ENCODE measurements around the gene GATB.
A peak's percentile ranks its signal among the peaks of the same experiment; 100 is the strongest.
"Not testable (repeated sequence)": the region's sequence is repeated elsewhere in the genome, so short reads cannot be mapped to it uniquely, and the experiment has no call there.

GATB gene

GRCh38 chr4:151743128-151743854 lies 17.5 kb downstream of the GATB start:
- H3K27ac ChIP-seq (ENCODE audit: low read depth, low read length) = no peak overlapping the region
- no peaks in the 10 kb centered on the region for H3K27me3 ChIP-seq (ENCODE audit: control insufficient read depth in 5 of 5, insufficient read depth in 4 of 5, low read length in 5 of 5)
- H3K4me1 ChIP-seq (ENCODE audit: control insufficient read depth in 5 of 5, insufficient read depth in 5 of 5, low read length in 5 of 5) = peaks cover 0 to 22% (median 8%) of the 10 kb centered on the region in 5 donors
- H3K9ac ChIP-seq (ENCODE audit: low read length in 5 of 5) = no peak overlapping the region
- H3K9me3 ChIP-seq (ENCODE audit: control insufficient read depth in 5 of 5, low read length in 5 of 5) = no peaks in the 10 kb centered on the region
- H3K4me3 ChIP-seq (ENCODE audit: low read depth in 1 of 5, low read length in 5 of 5) = no peak overlapping the region
- peaks cover 0 to 9% (median 7%) of the 10 kb centered on the region in 5 donors for H3K36me3 ChIP-seq (ENCODE audit: control insufficient read depth in 5 of 5, insufficient read depth in 5 of 5, low read length in 5 of 5)

- peaks cover 5 to 10% (median 8%) of the 10 kb centered on the region in 5 donors for H3K36me3 ChIP-seq (ENCODE audit: control insufficient read depth in 5 of 5, insufficient read depth in 5 of 5, low read length in 5 of 5)
- peaks cover 0 to 16% (median 14%) of the 10 kb centered on the region in 5 donors for H3K9me3 ChIP-seq (ENCODE audit: control insufficient read depth in 5 of 5, low read length in 5 of 5)
- no peak overlapping the region for H3K4me3 ChIP-seq (ENCODE audit: low read depth in 1 of 5, low read length in 5 of 5)
- no peak overlapping the region for H3K27ac ChIP-seq (ENCODE audit: low read depth, low read length)
- H3K4me1 ChIP-seq (ENCODE audit: control insufficient read depth in 5 of 5, insufficient read depth in 5 of 5, low read length in 5 of 5) = no peaks in the 10 kb centered on the region
- no peaks in the 10 kb centered on the region for H3K27me3 ChIP-seq (ENCODE audit: control insufficient read depth in 5 of 5, insufficient read depth in 4 of 5, low read length in 5 of 5)
- H3K9ac ChIP-seq (ENCODE audit: low read length in 5 of 5) = no peak overlapping the region
Measured at GRCh38 chr4:151738720-151739517, 21.9 kb downstream of the GATB start.

- peaks cover 0 to 16% (median 14%) of the 10 kb centered on the region in 5 donors for H3K9me3 ChIP-seq (ENCODE audit: control insufficient read depth in 5 of 5, low read length in 5 of 5)
- not testable (repeated sequence) for H3K27me3 ChIP-seq (ENCODE audit: control insufficient read depth in 5 of 5, insufficient read depth in 4 of 5, low read length in 5 of 5); H3K9ac ChIP-seq (ENCODE audit: low read length in 5 of 5); H3K36me3 ChIP-seq (ENCODE audit: control insufficient read depth in 5 of 5, insufficient read depth in 5 of 5, low read length in 5 of 5); H3K4me1 ChIP-seq (ENCODE audit: control insufficient read depth in 5 of 5, insufficient read depth in 5 of 5, low read length in 5 of 5); H3K27ac ChIP-seq (ENCODE audit: low read depth, low read length)
- peak overlapping the region in 1 of 5 donors; percentile 22 for H3K4me3 ChIP-seq (ENCODE audit: low read depth in 1 of 5, low read length in 5 of 5)
Measured at GRCh38 chr4:151736852-151737251, 24.0 kb downstream of the GATB start.

GRCh38 chr4:151736361-151736760 lies 24.4 kb downstream of the GATB start:
- Histone ChIP-seq H3K9me3 (ENCODE audit: control insufficient read depth in 5 of 5, low read length in 5 of 5) (peaks cover 0 to 16% (median 14%) of the 10 kb centered on the region in 5 donors), H3K36me3 (ENCODE audit: control insufficient read depth in 5 of 5, insufficient read depth in 5 of 5, low read length in 5 of 5) (peaks cover 4 to 10% (median 5%) of the 10 kb centered on the region in 5 donors), H3K4me1 (ENCODE audit: control insufficient read depth in 5 of 5, insufficient read depth in 5 of 5, low read length in 5 of 5) (no peaks in the 10 kb centered on the region), H3K27ac (ENCODE audit: low read depth, low read length) (no peak overlapping the region), H3K4me3 (ENCODE audit: low read depth in 1 of 5, low read length in 5 of 5) (peak overlapping the region in 1 of 5 donors; percentile 22), H3K9ac (ENCODE audit: low read length in 5 of 5) (no peak overlapping the region), H3K27me3 (ENCODE audit: control insufficient read depth in 5 of 5, insufficient read depth in 4 of 5, low read length in 5 of 5) (no peaks in the 10 kb centered on the region)

- H3K36me3 ChIP-seq (ENCODE audit: control insufficient read depth in 5 of 5, insufficient read depth in 5 of 5, low read length in 5 of 5); H3K9me3 ChIP-seq (ENCODE audit: control insufficient read depth in 5 of 5, low read length in 5 of 5); H3K27me3 ChIP-seq (ENCODE audit: control insufficient read depth in 5 of 5, insufficient read depth in 4 of 5, low read length in 5 of 5); H3K27ac ChIP-seq (ENCODE audit: low read depth, low read length); H3K9ac ChIP-seq (ENCODE audit: low read length in 5 of 5); H3K4me1 ChIP-seq (ENCODE audit: control insufficient read depth in 5 of 5, insufficient read depth in 5 of 5, low read length in 5 of 5); H3K4me3 ChIP-seq (ENCODE audit: low read depth in 1 of 5, low read length in 5 of 5): not testable (repeated sequence)
Measured at GRCh38 chr4:151731670-151732069, 29.1 kb downstream of the GATB start.

- Histone ChIP-seq H3K27me3 (ENCODE audit: control insufficient read depth in 5 of 5, insufficient read depth in 4 of 5, low read length in 5 of 5) (no peaks in the 10 kb centered on the region), H3K36me3 (ENCODE audit: control insufficient read depth in 5 of 5, insufficient read depth in 5 of 5, low read length in 5 of 5) (no peaks in the 10 kb centered on the region), H3K4me3 (ENCODE audit: low read depth in 1 of 5, low read length in 5 of 5) (no peak overlapping the region), H3K4me1 (ENCODE audit: control insufficient read depth in 5 of 5, insufficient read depth in 5 of 5, low read length in 5 of 5) (no peaks in the 10 kb centered on the region), H3K9me3 (ENCODE audit: control insufficient read depth in 5 of 5, low read length in 5 of 5) (no peaks in the 10 kb centered on the region), H3K27ac (ENCODE audit: low read depth, low read length) (no peak overlapping the region), H3K9ac (ENCODE audit: low read length in 5 of 5) (no peak overlapping the region)
Measured at GRCh38 chr4:151729731-151730559, 30.9 kb downstream of the GATB start.

DNA sequence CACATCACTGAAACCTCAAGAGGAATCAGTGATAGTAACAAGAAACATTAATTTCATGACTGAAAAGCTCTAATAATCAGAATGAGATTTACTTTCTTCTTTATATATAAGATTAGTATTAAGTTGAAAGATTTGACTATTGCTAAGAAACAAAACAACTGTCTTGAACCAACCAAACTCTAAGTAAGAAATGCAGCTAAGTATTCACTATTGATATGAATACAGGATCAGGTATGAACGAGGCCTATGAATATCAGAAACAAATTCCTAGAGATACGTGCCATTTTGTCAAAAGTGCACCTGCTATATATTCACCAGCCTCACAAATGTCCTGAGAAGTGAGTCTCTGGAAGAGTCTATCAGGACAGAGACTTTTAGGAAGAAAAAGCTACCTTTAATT lies 32.1 kb downstream of the GATB start:
- no peak overlapping the region for H3K4me3 ChIP-seq (ENCODE audit: low read depth in 1 of 5, low read length in 5 of 5)
- no peaks in the 10 kb centered on the region for H3K27me3 ChIP-seq (ENCODE audit: control insufficient read depth in 5 of 5, insufficient read depth in 4 of 5, low read length in 5 of 5)
- no peaks in the 10 kb centered on the region for H3K4me1 ChIP-seq (ENCODE audit: control insufficient read depth in 5 of 5, insufficient read depth in 5 of 5, low read length in 5 of 5)
- no peak overlapping the region for H3K9ac ChIP-seq (ENCODE audit: low read length in 5 of 5)
- H3K9me3 ChIP-seq (ENCODE audit: control insufficient read depth in 5 of 5, low read length in 5 of 5) = no peaks in the 10 kb centered on the region
- no peak overlapping the region for H3K27ac ChIP-seq (ENCODE audit: low read depth, low read length)
- H3K36me3 ChIP-seq (ENCODE audit: control insufficient read depth in 5 of 5, insufficient read depth in 5 of 5, low read length in 5 of 5) = no peaks in the 10 kb centered on the region

DNA sequence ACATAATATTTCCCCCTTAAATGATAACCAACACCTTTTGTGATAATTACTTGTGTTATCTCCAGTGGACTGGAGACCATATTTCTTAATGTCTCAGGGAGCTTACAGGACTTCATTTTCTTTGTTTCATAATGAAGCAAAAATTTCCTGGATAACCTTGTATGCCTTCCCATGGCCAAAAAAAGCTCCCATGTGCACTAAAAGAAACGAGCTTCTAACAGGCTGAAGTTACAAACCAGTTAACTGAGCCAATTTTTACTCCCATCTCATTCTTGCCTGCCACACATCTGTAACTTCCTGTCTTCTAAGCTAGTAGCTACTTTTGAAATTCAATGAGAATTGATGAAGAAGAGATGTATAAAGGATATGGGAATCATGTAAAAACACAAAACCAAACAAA lies 32.8 kb downstream of the GATB start:
- Histone ChIP-seq H3K36me3 (ENCODE audit: control insufficient read depth in 5 of 5, insufficient read depth in 5 of 5, low read length in 5 of 5) (no peaks in the 10 kb centered on the region), H3K9me3 (ENCODE audit: control insufficient read depth in 5 of 5, low read length in 5 of 5) (no peaks in the 10 kb centered on the region), H3K9ac (ENCODE audit: low read length in 5 of 5) (no peak overlapping the region), H3K4me1 (ENCODE audit: control insufficient read depth in 5 of 5, insufficient read depth in 5 of 5, low read length in 5 of 5) (no peaks in the 10 kb centered on the region), H3K27ac (ENCODE audit: low read depth, low read length) (no peak overlapping the region), H3K4me3 (ENCODE audit: low read depth in 1 of 5, low read length in 5 of 5) (no peak overlapping the region), H3K27me3 (ENCODE audit: control insufficient read depth in 5 of 5, insufficient read depth in 4 of 5, low read length in 5 of 5) (no peaks in the 10 kb centered on the region)

DNA sequence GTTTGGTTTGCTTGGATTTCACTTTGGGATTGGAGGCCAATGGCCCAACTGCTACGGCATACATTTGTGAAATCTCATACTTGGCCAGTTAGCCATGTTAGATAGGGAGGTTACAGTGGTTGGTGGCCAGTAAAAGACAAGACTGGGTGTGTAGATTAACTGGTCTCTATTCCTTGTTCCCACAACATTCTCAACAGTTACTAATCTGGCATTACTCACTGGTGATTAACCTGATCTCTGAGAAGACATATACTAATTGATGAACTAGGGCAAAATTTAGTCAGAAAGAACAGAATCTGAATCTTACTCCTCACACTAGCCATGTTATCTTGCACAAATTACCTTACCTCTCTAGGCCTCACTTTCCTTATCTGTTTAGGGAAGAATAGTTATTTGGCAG lies 33.4 kb downstream of the GATB start:
- H3K36me3 ChIP-seq (ENCODE audit: control insufficient read depth in 5 of 5, insufficient read depth in 5 of 5, low read length in 5 of 5) = peaks cover 0 to 4% (median 0%) of the 10 kb centered on the region in 5 donors
- no peak overlapping the region for H3K27ac ChIP-seq (ENCODE audit: low read depth, low read length)
- no peak overlapping the region for H3K4me3 ChIP-seq (ENCODE audit: low read depth in 1 of 5, low read length in 5 of 5)
- no peaks in the 10 kb centered on the region for H3K9me3 ChIP-seq (ENCODE audit: control insufficient read depth in 5 of 5, low read length in 5 of 5)
- H3K9ac ChIP-seq (ENCODE audit: low read length in 5 of 5) = no peak overlapping the region
- H3K27me3 ChIP-seq (ENCODE audit: control insufficient read depth in 5 of 5, insufficient read depth in 4 of 5, low read length in 5 of 5) = no peaks in the 10 kb centered on the region
- no peaks in the 10 kb centered on the region for H3K4me1 ChIP-seq (ENCODE audit: control insufficient read depth in 5 of 5, insufficient read depth in 5 of 5, low read length in 5 of 5)
